Glutamatergic neuron (in vitro differentiated cells): ENCODE data around the gene LHB. TPM values are rescaled to one million over a fixed set of nuclear protein-coding genes. Genes with fewer than 3 reads are reported as not detected.
"Not testable (repeated sequence)": the region's sequence is repeated elsewhere in the genome, so short reads cannot be mapped to it uniquely, and the experiment has no call there.

ENCODE experiments used
- DNase-seq: peaks from one replicate; pipeline ENCODE4 v3.0.0; 2022
- H3K27ac Mint-ChIP-seq: one replicate; pipeline ENCODE4 v1.8.0; 2020; ENCODE audit warnings: mild to moderate bottlenecking, mixed read lengths, inconsistent platforms; ENCODE audit not compliant: unreplicated experiment
- H3K27me3 Mint-ChIP-seq: one replicate; pipeline ENCODE4 v1.8.0; 2020; ENCODE audit warnings: mild to moderate bottlenecking, moderate library complexity, mixed read lengths, inconsistent platforms; ENCODE audit not compliant: unreplicated experiment
- H3K36me3 Mint-ChIP-seq: one replicate; pipeline ENCODE4 v1.8.0; 2020; ENCODE audit warnings: mild to moderate bottlenecking, mixed read lengths, inconsistent platforms; ENCODE audit not compliant: unreplicated experiment
- H3K4me1 Mint-ChIP-seq: one replicate; pipeline ENCODE4 v1.8.0; 2020; ENCODE audit warnings: mild to moderate bottlenecking, low read depth, mixed read lengths, inconsistent platforms; ENCODE audit not compliant: unreplicated experiment
- H3K4me3 Mint-ChIP-seq: one replicate; pipeline ENCODE4 v1.8.0; 2020; ENCODE audit warnings: mild to moderate bottlenecking, mixed read lengths, inconsistent platforms; ENCODE audit not compliant: unreplicated experiment
- H3K9me3 Mint-ChIP-seq: one replicate; pipeline ENCODE4 v1.8.0; 2020; ENCODE audit warnings: mild to moderate bottlenecking, moderate library complexity, mixed read lengths, inconsistent platforms; ENCODE audit not compliant: unreplicated experiment
- total RNA-seq: library from RNA; stranded (reverse); fragmentation: NEBNext Ultra II Directional; extraction: Animal tissue kit (Norgen Biotek cat#: 25700); gene quantifications from one replicate; pipeline ENCODE4 v1.2.1, GENCODE V29; 2021; ENCODE audit not compliant: unreplicated experiment
- TF ChIP-seq, protein P1 (sequence below): fragments of 200-600 bp; sonication (generic); IDR thresholded peaks from one replicate; pipeline ENCODE4 v1.5.0; 2021; ENCODE audit not compliant: partially characterized antibody, unreplicated experiment

LHB gene
- total RNA-seq, 1 donor from 2014 or later: not detected

GRCh38 chr19:49019242-49019932 is 2.5 kb upstream of the LHB start:
- Mint-ChIP-seq H3K27ac (no peak overlapping the region), H3K36me3 (no peaks in the 10 kb centered on the region), H3K4me1 (no peaks in the 10 kb centered on the region), H3K4me3 (peak overlapping the region; percentile 61), H3K9me3 (no peaks in the 10 kb centered on the region), H3K27me3 (peaks cover 11% of the 10 kb centered on the region)
- TF ChIP-seq, protein P1, sequence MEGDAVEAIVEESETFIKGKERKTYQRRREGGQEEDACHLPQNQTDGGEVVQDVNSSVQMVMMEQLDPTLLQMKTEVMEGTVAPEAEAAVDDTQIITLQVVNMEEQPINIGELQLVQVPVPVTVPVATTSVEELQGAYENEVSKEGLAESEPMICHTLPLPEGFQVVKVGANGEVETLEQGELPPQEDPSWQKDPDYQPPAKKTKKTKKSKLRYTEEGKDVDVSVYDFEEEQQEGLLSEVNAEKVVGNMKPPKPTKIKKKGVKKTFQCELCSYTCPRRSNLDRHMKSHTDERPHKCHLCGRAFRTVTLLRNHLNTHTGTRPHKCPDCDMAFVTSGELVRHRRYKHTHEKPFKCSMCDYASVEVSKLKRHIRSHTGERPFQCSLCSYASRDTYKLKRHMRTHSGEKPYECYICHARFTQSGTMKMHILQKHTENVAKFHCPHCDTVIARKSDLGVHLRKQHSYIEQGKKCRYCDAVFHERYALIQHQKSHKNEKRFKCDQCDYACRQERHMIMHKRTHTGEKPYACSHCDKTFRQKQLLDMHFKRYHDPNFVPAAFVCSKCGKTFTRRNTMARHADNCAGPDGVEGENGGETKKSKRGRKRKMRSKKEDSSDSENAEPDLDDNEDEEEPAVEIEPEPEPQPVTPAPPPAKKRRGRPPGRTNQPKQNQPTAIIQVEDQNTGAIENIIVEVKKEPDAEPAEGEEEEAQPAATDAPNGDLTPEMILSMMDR: no peak
- DNase-seq: peak; percentile 52

GRCh38 chr19:49018388-49019241 is 1.7 kb upstream of the LHB start:
- peak overlapping the region; percentile 61 for H3K4me3 Mint-ChIP-seq
- H3K27ac Mint-ChIP-seq, H3K36me3 Mint-ChIP-seq, H3K4me1 Mint-ChIP-seq, H3K9me3 Mint-ChIP-seq, DNase-seq: not testable (repeated sequence)
- H3K27me3 Mint-ChIP-seq: peaks cover 11% of the 10 kb centered on the region

GRCh38 chr19:49017666-49018351 is 918 bp upstream of the LHB start:
- TF ChIP-seq, protein P1: peak; percentile 50
- Mint-ChIP-seq H3K4me1 (peaks cover 3% of the 10 kb centered on the region), H3K4me3 (no peak overlapping the region), H3K36me3 (no peaks in the 10 kb centered on the region), H3K9me3 (no peaks in the 10 kb centered on the region), H3K27me3 (peaks cover 11% of the 10 kb centered on the region), H3K27ac (no peak overlapping the region)
- peak; percentile 76 for DNase-seq

- TF ChIP-seq, protein P1: no peak
- no peaks in the 10 kb centered on the region for H3K36me3 Mint-ChIP-seq
- no peak for DNase-seq
- no peak overlapping the region for H3K27ac Mint-ChIP-seq
- H3K9me3 Mint-ChIP-seq: no peaks in the 10 kb centered on the region
- peaks cover 3% of the 10 kb centered on the region for H3K4me1 Mint-ChIP-seq
- no peak overlapping the region for H3K4me3 Mint-ChIP-seq
- H3K27me3 Mint-ChIP-seq: peaks cover 14% of the 10 kb centered on the region
Measured at GRCh38 chr19:49016067-49016839, 638 bp downstream of the LHB start.

- Mint-ChIP-seq H3K36me3 (no peaks in the 10 kb centered on the region), H3K9me3 (no peaks in the 10 kb centered on the region), H3K4me1 (peaks cover 3% of the 10 kb centered on the region)
Measured at GRCh38 chr19:49014870-49015255, 2.0 kb downstream of the LHB start.

More at GRCh38 chr19:49014870-49015255, 2.0 kb downstream of the LHB start:
- no peak overlapping the region for H3K27ac Mint-ChIP-seq
- TF ChIP-seq, protein P1: no peak
- H3K4me3 Mint-ChIP-seq: no peak overlapping the region
- H3K27me3 Mint-ChIP-seq: peaks cover 10% of the 10 kb centered on the region
- no peak for DNase-seq
